HG02623 (cell line): Measurements from ENCODE around the gene CDY2B.
"Not testable (repeated sequence)": the region's sequence is repeated elsewhere in the genome, so short reads cannot be mapped to it uniquely, and the experiment has no call there.

Experiments
- ATAC-seq: cut with Tn5 transposase; IDR thresholded peaks from one replicate; pipeline ENCODE4 v1.9.1; 2021; ENCODE audit warnings: moderate library complexity; ENCODE audit not compliant: unreplicated experiment

Gene CDY2B, protein sequence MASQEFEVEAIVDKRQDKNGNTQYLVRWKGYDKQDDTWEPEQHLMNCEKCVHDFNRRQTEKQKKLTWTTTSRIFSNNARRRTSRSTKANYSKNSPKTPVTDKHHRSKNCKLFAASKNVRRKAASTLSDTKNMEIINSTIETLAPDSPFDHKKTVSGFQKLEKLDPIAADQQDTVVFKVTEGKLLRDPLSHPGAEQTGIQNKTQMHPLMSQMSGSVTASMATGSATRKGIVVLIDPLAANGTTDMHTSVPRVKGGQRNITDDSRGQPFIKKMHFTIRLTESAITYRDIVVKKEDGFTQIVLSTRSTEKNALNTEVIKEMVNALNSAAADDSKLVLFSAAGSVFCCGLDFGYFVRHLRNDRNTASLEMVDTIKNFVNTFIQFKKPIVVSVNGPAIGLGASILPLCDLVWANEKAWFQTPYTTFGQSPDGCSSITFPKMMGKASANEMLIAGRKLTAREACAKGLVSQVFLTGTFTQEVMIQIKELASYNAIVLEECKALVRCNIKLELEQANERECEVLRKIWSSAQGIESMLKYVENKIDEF

DNA sequence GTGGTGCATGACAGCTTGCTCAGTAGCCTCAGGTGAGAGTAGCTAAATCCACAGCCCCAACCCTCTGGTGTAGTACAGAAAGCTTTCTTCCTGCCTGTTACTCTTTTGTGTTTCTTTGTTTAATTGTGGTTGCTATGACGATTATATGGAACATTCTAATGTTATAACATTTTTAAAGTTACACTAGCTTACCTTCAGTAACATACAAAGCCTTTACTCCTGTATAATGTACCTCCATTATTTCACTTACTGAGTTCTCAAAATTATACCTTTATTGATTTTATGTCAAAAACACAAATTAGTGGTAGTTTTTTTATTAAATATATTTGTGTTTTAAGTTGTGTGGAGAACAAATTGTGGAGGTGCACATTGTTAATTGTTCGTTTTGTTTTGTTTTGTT lies at the start of gene CDY2B:
Gene CDY2B (minus strand): TSS at position 101 of the 400 bp plus-strand sequence. CDS start 328 bp downstream, outside the sequence.
- ATAC-seq, result not testable (repeated sequence)

DNA sequence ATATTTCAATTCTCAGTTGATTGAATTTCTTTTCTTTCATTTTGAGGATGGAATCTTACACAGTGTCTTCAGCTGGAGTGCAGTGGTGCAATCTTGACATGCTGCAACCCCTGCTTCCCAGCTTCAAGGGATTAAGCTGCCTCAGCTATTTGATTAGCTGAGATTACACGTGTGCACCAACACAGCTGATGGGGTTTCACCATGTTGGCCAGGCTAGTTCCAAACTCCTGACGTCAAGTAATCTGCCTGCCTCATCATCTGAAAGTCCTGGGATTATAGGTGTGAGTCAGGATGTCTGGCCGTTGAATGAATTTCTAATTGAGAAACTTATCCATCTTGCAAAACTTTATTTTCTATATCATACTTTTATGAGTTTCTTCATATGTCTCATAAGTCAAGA lies 28.0 kb upstream of the CDY2B start:
- not testable (repeated sequence) for ATAC-seq

DNA sequence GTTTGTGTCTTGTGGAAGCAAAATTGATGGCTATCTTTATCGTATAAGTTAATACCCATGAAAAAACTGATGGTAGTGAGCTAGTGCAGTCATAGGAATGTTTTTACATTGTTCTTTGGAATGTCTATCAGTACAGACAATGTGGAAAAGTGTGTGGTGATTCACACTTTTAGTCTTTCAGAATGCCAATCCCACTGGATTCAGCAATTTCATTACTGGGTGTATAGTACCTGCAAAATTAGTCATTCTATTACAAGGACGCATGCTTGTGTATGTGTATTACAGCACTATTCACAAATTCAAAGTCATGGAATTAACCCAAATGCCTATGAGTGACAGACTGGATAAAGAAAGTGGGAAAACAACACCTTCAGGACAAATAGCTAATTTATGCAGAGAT lies 27.3 kb upstream of the CDY2B start:
- not testable (repeated sequence) for ATAC-seq

DNA sequence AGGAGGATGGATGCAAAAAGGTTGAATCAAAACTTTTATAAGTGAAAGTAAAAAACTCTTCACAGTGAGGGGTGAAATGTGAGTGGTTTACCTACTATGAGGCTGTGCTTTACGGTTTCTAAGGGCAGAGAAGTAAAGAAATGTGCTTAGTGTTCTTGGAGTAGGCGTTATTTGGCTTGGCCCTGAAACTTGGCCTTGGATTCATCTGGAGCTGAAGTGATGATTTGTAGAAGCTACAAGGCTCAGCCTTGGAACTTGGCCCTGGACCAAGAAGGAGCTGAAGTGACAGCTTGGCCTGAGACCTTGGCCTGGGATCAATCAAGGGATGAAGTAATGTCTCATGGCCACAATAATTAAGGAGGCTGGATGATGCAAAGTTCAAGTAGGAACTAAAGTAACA lies 1.7 kb upstream of the CDY2B start:
- ATAC-seq, result not testable (repeated sequence)

DNA sequence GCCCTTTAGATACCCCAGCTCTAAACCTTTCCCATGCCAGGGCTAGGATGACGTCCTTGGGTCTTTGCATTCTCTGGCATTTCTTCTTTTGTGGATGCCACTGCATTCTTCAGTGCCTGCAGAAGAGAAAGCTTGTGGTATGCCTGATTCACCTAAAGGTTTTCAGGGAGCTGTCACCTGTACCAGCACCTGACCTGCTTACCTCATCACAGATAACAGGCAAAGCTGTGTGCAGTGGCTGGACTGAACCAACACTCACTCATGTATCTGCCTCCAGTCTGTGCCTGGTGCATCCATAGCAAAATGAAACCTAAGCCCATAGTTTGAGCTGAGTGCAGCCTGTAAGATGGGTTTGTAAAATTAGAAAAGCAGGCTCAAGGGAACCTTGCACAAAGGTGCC lies 3.3 kb downstream of the CDY2B start:
- ATAC-seq, result not testable (repeated sequence)

DNA sequence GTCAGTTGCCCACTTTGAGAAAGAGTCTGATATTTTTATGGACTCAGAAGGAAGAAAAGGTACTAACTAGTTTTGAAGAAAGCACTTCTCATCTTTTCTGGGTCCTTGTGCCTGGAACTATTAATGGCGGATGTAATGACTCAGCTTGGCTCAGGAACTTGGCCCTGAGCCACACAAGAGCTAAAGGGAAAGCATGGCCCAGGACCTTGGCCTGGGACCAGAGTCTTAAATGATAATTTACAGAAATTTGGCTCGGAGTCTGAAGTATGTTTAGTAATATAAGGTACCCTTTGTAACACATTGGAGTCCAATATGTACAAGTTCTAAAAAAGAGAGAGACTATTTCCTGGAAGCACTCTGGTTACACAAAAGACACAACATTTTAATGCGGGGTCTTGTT lies 4.6 kb downstream of the CDY2B start:
- ATAC-seq, result not testable (repeated sequence)

DNA sequence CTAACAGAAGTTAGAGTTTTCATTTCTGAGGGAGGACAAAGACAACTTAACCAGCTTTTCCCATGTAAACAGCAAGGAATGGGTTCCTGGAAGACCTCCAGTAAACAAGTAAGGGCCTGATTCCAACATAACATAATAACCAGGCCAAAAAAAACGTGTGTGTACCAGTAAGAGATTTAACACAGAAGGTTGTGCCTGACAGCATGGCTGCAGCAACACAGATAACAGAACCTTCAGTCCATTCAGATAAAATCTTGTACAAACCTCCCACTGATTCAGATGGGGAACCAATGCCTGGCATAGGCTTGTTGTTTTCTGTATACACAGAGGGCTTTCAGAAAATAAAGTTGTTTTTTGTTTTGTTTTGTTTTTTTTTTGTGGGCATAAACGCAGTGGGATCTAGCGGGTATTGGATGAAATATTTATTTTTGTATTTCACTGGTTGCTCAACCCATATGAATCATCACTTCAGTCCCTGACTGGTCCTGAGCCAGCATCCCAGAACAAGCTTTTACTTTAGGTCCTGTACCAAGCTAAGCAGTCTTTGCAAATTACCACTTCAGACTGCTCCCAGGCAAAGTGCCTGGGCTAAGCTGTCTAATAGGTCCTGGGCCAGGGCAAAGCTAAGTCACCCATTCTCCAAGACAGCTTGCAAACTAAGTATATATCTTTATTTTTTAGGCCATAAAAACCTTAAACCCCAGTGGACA lies 8.7 kb downstream of the CDY2B start:
- not testable (repeated sequence) for ATAC-seq

DNA sequence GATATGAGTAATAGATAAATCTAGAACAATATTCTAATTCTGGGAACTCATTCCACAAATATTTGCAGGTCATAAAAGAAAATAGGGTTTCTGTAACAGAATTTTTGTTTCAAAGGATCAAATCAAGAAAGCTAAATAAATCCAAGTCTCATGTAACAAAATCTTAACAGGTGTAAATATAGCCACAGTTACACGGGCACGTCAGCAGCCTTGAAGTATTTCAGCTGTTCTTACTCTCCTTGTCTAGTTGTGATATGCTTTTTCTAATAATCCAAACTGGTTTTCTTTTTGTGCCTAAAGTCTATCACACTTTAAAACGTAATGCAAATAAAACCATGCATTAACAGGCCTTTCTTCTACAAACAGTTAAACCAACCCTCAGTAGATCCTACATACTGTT lies 9.3 kb downstream of the CDY2B start:
- not testable (repeated sequence) for ATAC-seq

DNA sequence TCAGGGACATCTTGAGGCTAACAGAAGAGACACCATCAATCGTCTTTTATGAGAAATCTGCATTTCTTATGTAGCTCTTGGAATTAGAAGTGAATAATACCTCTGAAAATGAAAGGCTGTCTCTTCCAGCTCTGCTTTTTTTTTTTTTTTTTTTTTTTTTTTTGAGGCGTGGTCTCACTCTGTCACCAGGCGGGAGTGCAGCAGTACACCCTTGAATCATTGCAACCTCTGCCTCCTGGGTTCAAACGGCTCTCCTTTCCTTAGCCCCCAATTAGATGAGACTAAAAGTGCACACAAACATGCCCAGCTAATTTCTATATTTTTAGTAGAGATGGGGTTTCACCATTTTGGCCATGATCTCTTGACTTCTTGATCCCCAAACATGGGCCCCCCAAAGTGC lies 12.2 kb downstream of the CDY2B start:
- ATAC-seq, result not testable (repeated sequence)

DNA sequence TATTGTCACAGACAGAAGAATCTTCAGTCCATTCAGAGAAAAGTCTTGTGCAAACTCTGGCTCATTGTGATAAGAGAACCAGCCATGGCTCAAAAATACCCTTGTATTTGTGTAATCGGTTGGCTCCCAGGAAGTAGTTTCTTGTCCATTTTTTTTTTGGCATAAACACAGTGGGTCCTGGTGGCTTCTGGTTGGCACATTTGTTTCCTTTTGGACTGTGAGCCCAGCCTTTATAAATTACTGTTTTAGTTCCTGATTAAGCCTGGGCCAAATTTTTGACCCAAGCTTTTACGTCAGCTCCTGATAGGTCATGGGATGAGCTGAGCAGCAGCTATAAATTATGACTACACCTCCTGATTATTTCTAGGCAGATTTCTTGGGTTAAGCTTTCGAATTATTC lies 19.4 kb downstream of the CDY2B start:
- not testable (repeated sequence) for ATAC-seq

DNA sequence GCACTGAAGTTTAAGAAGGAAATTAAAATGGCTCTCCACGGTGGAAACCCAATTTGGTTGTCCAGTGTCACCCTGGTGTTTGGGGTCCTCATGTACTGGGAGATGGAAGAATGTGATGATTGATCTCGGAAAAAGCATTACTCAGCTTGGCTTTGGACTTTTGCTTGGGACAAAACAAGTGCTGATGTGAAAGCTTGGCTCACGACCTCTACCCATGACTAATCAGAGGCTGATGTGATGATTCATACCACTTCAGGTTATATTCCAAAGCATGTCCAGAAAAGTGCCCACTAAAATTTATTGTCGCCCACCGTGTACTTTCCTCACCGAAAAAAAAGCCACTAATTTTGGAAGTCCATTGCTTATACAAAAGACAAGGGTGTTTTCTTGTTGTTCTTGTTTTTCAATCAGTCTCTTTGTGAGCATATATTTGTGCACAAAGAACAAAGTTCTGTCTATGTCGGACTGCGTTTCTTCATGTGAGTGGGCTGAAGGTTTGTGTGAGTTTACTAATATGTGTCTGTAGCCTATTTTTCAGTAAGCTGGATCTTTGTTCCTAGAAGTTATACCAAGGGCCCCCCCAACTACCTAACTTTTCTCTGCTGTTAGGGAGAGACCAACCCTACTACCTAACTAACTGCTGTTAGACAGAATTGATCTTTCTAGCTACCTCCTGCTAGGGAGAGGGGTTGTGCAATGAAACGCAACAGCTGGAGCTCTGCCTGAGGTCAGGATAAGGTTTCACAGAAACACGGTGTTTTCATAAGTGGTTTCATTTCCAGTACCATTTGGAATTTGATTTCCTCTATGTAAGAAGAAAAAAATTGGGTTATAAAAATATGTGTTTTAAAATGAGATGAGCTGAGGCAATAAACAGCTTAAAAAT lies 22.8 kb downstream of the CDY2B start:
- not testable (repeated sequence) for ATAC-seq

DNA sequence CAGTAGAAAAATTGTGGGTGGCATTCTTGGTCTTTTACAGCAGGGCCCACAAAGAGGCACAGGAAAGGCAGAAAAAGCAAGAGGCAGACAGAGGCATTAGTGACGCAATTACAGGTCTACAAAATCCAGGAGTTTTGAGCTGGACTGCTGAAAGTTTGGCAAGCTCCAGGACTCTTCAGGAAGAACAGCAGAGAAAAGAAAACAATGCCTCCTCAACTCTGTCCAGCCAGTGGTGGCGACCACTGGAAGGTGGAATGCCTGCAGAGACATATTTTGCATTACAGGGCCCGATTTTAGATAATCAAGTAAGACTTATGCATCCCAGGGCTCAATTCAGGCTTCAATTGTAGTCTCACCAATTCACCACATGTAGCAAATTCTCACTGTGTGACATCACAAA lies 23.5 kb downstream of the CDY2B start:
- ATAC-seq, result not testable (repeated sequence)

DNA sequence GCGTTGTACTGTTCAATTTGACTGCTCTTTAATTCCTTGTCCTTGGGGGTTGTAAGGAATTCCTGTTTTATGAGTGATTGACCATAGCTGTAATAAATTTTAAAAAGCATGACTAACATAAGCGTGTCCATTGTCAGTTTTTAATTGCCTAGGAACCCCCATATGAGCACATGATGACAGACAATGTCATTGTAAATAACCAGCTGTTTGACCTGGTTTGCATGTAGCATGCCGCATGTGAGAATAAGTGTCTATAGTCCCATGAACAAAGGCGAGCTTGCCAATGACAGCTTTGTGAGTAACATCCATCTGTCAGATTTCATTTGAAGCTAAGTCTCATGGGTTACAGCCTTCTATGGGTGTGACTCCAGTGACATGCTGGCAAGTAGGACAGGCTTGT lies 30.9 kb downstream of the CDY2B start:
- ATAC-seq, result not testable (repeated sequence)

DNA sequence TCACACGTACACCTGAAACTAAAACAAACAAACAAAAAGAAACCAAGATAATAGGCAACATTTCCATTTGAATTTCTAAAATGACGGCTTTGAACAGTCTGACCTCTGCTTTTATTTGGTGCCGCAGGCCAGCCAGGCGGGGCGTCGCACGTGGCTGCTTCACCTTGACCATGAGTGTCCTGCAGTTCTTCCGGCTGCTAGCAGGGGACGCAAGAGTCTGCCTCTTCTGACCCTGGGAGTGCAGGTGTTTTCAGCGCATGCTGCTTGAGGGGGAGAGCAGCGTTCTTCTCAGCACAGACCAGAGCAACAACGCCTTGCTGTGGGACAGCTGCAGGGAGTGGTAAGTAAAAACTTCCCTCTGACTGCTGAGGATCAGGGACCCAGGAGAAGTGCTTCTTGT lies 47.9 kb downstream of the CDY2B start:
- ATAC-seq, result not testable (repeated sequence)
